ENCODE data around the gene HIP1R. TPM values are rescaled to one million over a fixed set of nuclear protein-coding genes. Genes with fewer than 3 reads are reported as not detected.

Gene HIP1R
- total and polyA plus RNA-seq, 2 of the 13 experiments (the other 11 are each of a cell fraction or from before 2014, with no cell fraction given), result 18.4 to 25.5 TPM

DNA sequence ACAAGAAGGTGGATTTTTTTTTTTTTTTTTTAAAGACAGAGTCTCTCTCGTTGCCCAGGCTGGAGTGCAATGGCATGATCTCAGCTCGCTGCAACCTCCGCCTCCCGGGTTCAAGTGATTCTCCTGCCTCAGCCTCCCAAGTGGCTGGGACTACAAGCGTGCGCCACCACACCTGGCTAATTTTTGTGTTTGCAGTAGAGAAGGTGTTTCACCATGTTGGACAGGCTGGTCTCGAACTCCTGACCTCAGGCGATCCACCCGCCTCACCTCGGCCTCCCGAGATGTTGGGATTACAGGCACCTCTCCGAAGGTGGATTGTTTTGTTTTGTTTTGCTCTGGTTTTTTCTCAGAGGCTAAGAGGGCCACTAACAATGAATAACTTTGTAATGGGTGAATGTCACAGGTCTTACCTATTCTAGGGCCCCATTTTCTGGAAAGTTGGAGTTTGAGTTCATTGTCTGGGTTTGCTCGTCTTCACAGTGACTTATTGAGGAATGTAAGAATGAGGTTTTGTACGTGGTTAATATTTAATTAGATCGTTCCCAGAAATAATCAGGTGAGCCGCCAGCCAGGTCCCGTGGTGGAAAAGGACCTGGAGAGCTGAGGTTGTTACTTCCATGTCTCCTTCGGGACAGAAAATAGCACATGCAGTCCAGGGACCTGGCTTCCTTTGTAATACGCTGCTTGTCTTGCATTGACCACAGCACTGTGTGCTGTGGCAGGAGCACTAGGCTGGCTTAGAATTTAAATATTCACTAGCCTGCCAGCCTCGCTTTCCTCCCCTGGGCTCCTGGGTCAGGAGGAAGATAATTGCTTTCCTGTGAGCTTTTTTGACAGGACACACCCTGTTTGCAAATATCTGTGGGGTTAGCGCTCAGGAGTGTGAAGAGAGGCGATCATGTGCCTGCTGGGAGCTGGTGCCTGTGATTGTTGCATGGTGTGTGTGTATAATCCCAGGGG, 2.3 kb downstream of the HIP1R start (continued):
- TF ChIP-seq, protein P1, sequence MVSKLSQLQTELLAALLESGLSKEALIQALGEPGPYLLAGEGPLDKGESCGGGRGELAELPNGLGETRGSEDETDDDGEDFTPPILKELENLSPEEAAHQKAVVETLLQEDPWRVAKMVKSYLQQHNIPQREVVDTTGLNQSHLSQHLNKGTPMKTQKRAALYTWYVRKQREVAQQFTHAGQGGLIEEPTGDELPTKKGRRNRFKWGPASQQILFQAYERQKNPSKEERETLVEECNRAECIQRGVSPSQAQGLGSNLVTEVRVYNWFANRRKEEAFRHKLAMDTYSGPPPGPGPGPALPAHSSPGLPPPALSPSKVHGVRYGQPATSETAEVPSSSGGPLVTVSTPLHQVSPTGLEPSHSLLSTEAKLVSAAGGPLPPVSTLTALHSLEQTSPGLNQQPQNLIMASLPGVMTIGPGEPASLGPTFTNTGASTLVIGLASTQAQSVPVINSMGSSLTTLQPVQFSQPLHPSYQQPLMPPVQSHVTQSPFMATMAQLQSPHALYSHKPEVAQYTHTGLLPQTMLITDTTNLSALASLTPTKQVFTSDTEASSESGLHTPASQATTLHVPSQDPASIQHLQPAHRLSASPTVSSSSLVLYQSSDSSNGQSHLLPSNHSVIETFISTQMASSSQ (IDR thresholded peaks at IDR 0.05; ENCODE audit: low read depth), result peak; percentile 49
- TF ChIP-seq, protein P1 (CRISPR knock-in tag; IDR thresholded peaks at IDR 0.05; ENCODE audit: borderline replicate concordance), result no peak; the same call in 1 of the 2 replicates
- peak; percentile 13 for TF ChIP-seq TEAD3 (CRISPR knock-in tag; optimal IDR thresholded peaks at IDR 0.05; ENCODE audit: borderline replicate concordance)
- peak; percentile 27; the same call in 1 of the 2 replicates for TF ChIP-seq ZMYM2 (CRISPR knock-in tag; IDR thresholded peaks at IDR 0.05)
- TF ChIP-seq POLR2A (IDR thresholded peaks at IDR 0.05; ENCODE audit: insufficient read depth in 1 of 2, low read depth in 2 of 2, low read length in 2 of 2), result 0 out of 4 replicates have a peak, but pooled peaks of 1 of the 2 experiments have one; percentile 37
- TF ChIP-seq GATAD2A (CRISPR knock-in tag; IDR thresholded peaks at IDR 0.05), result 0 out of 2 replicates have a peak, but pooled peaks have one; percentile 37
- TF ChIP-seq, protein P2, sequence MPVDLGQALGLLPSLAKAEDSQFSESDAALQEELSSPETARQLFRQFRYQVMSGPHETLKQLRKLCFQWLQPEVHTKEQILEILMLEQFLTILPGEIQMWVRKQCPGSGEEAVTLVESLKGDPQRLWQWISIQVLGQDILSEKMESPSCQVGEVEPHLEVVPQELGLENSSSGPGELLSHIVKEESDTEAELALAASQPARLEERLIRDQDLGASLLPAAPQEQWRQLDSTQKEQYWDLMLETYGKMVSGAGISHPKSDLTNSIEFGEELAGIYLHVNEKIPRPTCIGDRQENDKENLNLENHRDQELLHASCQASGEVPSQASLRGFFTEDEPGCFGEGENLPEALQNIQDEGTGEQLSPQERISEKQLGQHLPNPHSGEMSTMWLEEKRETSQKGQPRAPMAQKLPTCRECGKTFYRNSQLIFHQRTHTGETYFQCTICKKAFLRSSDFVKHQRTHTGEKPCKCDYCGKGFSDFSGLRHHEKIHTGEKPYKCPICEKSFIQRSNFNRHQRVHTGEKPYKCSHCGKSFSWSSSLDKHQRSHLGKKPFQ (CRISPR knock-in tag; IDR thresholded peaks at IDR 0.05; ENCODE audit: insufficient replicate concordance), result no peak
- TF ChIP-seq, protein P3, sequence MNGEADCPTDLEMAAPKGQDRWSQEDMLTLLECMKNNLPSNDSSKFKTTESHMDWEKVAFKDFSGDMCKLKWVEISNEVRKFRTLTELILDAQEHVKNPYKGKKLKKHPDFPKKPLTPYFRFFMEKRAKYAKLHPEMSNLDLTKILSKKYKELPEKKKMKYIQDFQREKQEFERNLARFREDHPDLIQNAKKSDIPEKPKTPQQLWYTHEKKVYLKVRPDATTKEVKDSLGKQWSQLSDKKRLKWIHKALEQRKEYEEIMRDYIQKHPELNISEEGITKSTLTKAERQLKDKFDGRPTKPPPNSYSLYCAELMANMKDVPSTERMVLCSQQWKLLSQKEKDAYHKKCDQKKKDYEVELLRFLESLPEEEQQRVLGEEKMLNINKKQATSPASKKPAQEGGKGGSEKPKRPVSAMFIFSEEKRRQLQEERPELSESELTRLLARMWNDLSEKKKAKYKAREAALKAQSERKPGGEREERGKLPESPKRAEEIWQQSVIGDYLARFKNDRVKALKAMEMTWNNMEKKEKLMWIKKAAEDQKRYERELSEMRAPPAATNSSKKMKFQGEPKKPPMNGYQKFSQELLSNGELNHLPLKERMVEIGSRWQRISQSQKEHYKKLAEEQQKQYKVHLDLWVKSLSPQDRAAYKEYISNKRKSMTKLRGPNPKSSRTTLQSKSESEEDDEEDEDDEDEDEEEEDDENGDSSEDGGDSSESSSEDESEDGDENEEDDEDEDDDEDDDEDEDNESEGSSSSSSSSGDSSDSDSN (CRISPR knock-in tag; IDR thresholded peaks at IDR 0.05), result 0 out of 2 replicates have a peak, but pooled peaks have one; percentile 19
- TF ChIP-seq SOX13 (IDR thresholded peaks at IDR 0.05), result no peak
- TF ChIP-seq SOX13 (CRISPR knock-in tag; conservative IDR thresholded peaks at IDR 0.05 in 1 of 2, IDR thresholded peaks at IDR 0.05 in 1 of 2), result peak in 1 of 2 experiments; percentile 62; a peak in 2 of 4 replicates
- TF ChIP-seq, protein P4, sequence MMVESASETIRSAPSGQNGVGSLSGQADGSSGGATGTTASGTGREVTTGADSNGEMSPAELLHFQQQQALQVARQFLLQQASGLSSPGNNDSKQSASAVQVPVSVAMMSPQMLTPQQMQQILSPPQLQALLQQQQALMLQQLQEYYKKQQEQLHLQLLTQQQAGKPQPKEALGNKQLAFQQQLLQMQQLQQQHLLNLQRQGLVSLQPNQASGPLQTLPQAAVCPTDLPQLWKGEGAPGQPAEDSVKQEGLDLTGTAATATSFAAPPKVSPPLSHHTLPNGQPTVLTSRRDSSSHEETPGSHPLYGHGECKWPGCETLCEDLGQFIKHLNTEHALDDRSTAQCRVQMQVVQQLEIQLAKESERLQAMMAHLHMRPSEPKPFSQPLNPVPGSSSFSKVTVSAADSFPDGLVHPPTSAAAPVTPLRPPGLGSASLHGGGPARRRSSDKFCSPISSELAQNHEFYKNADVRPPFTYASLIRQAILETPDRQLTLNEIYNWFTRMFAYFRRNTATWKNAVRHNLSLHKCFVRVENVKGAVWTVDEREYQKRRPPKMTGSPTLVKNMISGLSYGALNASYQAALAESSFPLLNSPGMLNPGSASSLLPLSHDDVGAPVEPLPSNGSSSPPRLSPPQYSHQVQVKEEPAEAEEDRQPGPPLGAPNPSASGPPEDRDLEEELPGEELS (CRISPR knock-in tag; IDR thresholded peaks at IDR 0.05), result peak; percentile 3; the same call in 1 of the 2 replicates
- peak; percentile 25; the same call in 1 of the 2 replicates for TF ChIP-seq PHF21A (CRISPR knock-in tag; IDR thresholded peaks at IDR 0.05)
- no peak for TF ChIP-seq SMAD3 (CRISPR knock-in tag; IDR thresholded peaks at IDR 0.05)
- peak; percentile 16; the same call in 1 of the 2 replicates for TF ChIP-seq ZNF460 (CRISPR knock-in tag; IDR thresholded peaks at IDR 0.05; ENCODE audit: borderline replicate concordance)
- no peak for TF ChIP-seq ZNF768 (CRISPR knock-in tag; IDR thresholded peaks at IDR 0.05)
- TF ChIP-seq SOX6 (IDR thresholded peaks at IDR 0.05), result no peak
- 0 out of 2 replicates have a peak, but pooled peaks have one; percentile 8 for TF ChIP-seq SOX6 (CRISPR knock-in tag; IDR thresholded peaks at IDR 0.05)

Measured in HepG2 (cell line).